GM12864 (cell line): ENCODE results near the gene TUT7.

Experiments
- DNase-seq: peaks from one replicate; pipeline ENCODE4 v3.0.0-alpha.2; 2011; ENCODE audit warnings: low read depth
- H3K4me3 ChIP-seq: 2 replicates; pipeline ENCODE4 v1.5.1; 2011; ENCODE audit warnings: mild to moderate bottlenecking, low read depth, low read length, control low read depth
- CTCF ChIP-seq: IDR thresholded peaks from 2 replicates; pipeline ENCODE4 v1.5.1; 2011; ENCODE audit warnings: low read depth, mild to moderate bottlenecking, moderate library complexity, low read length, control low read depth, inconsistent platforms; ENCODE audit errors: missing control alignments

Gene TUT7

GRCh38 chr9:86263876-86264275, 90.3 kb downstream of the TUT7 start:
- TF ChIP-seq CTCF: no peak
- H3K4me3 ChIP-seq: no peak overlapping the region
- DNase-seq: no peak

GRCh38 chr9:86262492-86262891, 91.7 kb downstream of the TUT7 start:
- DNase-seq: no peak
- TF ChIP-seq CTCF: no peak
- no peak overlapping the region for H3K4me3 ChIP-seq

- no peak for DNase-seq
- no peak within 1 kb of the TSS for H3K4me3 ChIP-seq
- TF ChIP-seq CTCF: no peak
Observed at GRCh38 chr9:86259557-86259956, 94.7 kb downstream of the TUT7 start, which contains the start of gene C9orf153. Gene C9orf153 (minus strand): TSS chr9:86259657. CDS start chr9:86229603, 30,054 bp downstream.

GRCh38 chr9:86257391-86257790, 96.8 kb downstream of the TUT7 start:
- no peak for TF ChIP-seq CTCF
- no peak overlapping the region for H3K4me3 ChIP-seq
- DNase-seq: no peak

GRCh38 chr9:86256653-86257052, 97.6 kb downstream of the TUT7 start:
- TF ChIP-seq CTCF: no peak
- DNase-seq: no peak
- no peak overlapping the region for H3K4me3 ChIP-seq

- TF ChIP-seq CTCF: no peak
- DNase-seq: no peak
- no peak overlapping the region for H3K4me3 ChIP-seq
Observed at GRCh38 chr9:86253577-86253976, 100.6 kb downstream of the TUT7 start.

GRCh38 chr9:86252870-86253269, 101.3 kb downstream of the TUT7 start:
- no peak for DNase-seq
- TF ChIP-seq CTCF: no peak
- no peak overlapping the region for H3K4me3 ChIP-seq
